Natural killer cell (primary cell): Measurements from ENCODE around the gene HPD. TPM values are rescaled to one million over a fixed set of nuclear protein-coding genes. Genes with fewer than 3 reads are reported as not detected.

ENCODE experiments used
- ATAC-seq, 3 donors: fragments of 150-1000 bp in 2 of 3; fragments of 200-7000 bp in 1 of 3; cut with Tn5 transposase; 1 replicate in 1 of 3; 2 replicates in 2 of 3; pipeline ENCODE4 v1.10.0; 2021; ENCODE audit warnings: mild to moderate bottlenecking in 2 of 3, moderate library complexity in 2 of 3
- DNase-seq, 2 donors: peaks; one replicate each; pipeline versions ENCODE4 v3.0.0 to v3.0.0-alpha.2; 2013 to 2021; ENCODE audit warnings: mixed read lengths in 1 of 2
- H3K27ac ChIP-seq: one replicate; pipeline ENCODE4 v1.5.1; 2013; ENCODE audit warnings: mild to moderate bottlenecking, low read length
- H3K27me3 ChIP-seq: one replicate; pipeline ENCODE4 v1.6.1; 2013; ENCODE audit warnings: low read length; ENCODE audit not compliant: control insufficient read depth, insufficient read depth
- H3K36me3 ChIP-seq: one replicate; pipeline ENCODE4 v1.6.1; 2013; ENCODE audit warnings: low read length; ENCODE audit not compliant: control insufficient read depth, insufficient read depth
- H3K4me1 ChIP-seq: one replicate; pipeline ENCODE4 v1.6.1; 2013; ENCODE audit warnings: low read length; ENCODE audit not compliant: control insufficient read depth, insufficient read depth
- H3K4me3 ChIP-seq: one replicate; pipeline ENCODE4 v1.5.1; 2013; ENCODE audit warnings: low read length
- H3K9me3 ChIP-seq: one replicate; pipeline ENCODE4 v1.6.1; 2013; ENCODE audit warnings: low read length; ENCODE audit not compliant: control insufficient read depth, insufficient read depth
- H3K27ac Mint-ChIP-seq, 2 donors: one replicate each; pipeline ENCODE4 v1.8.0; 2022; ENCODE audit warnings: mild to moderate bottlenecking in 2 of 2, mixed read lengths in 2 of 2, moderate library complexity in 1 of 2
- H3K27me3 Mint-ChIP-seq, 2 donors: one replicate each; pipeline ENCODE4 v1.8.0; 2022; ENCODE audit warnings: low read depth in 2 of 2, mixed read lengths in 2 of 2
- H3K36me3 Mint-ChIP-seq: one replicate; pipeline ENCODE4 v1.8.0; 2022; ENCODE audit warnings: mixed read lengths
- H3K4me1 Mint-ChIP-seq, 2 donors: one replicate each; pipeline ENCODE4 v1.8.0; 2022; ENCODE audit warnings: mixed read lengths in 2 of 2
- H3K4me3 Mint-ChIP-seq: one replicate; pipeline ENCODE4 v1.8.0; 2022; ENCODE audit warnings: mild to moderate bottlenecking, moderate library complexity, mixed read lengths
- H3K9me3 Mint-ChIP-seq, 2 donors: one replicate each; pipeline ENCODE4 v1.8.0; 2022; ENCODE audit warnings: mixed read lengths in 2 of 2
- CTCF ChIP-seq: fragments of 200-600 bp; IDR thresholded peaks from one replicate; pipeline ENCODE4 v1.8.0; 2022; ENCODE audit warnings: antibody characterized with exemption
- WGBS: methylation state at CpG from one replicate; pipeline ENCODE4 v1.1.7; 2013; ENCODE audit warnings: missing lambda C conversion rate; ENCODE audit not compliant: insufficient coverage; 5-methylcytosine and 5-hydroxymethylcytosine counted together
- intact Hi-C: fragments of 100-400 bp; cut with micrococcal nuclease; formaldehyde crosslinking; loops from one replicate; pipeline ENCODE4 v1.14.2; 2022
- total RNA-seq, 4 donors: library from RNA; stranded (reverse); fragments of 120-200 nt in 1 of 4; gene quantifications; one replicate each; pipeline versions ENCODE4 v1.2.3 to v1.2.4, GENCODE V29; 2013 to 2022

The HPD gene
- total RNA-seq, 3 donors from 2014 or later (not counting 1 experiment from before 2014, with no cell fraction given), result not detected

- Histone ChIP-seq H3K36me3 (peaks cover 53% of the 10 kb centered on the region), H3K27ac (no peak overlapping the region), H3K27me3 (no peaks in the 10 kb centered on the region), H3K4me3 (no peak overlapping the region), H3K4me1 (peaks cover 61% of the 10 kb centered on the region), H3K9me3 (no peaks in the 10 kb centered on the region)
- Mint-ChIP-seq H3K27me3 (no peaks in the 10 kb centered on the region), H3K4me3 (no peak overlapping the region), H3K4me1 (peaks cover 25 to 53% of the 10 kb centered on the region in 2 donors), H3K27ac (no peak overlapping the region), H3K36me3 (no peaks in the 10 kb centered on the region), H3K9me3 (no peaks in the 10 kb centered on the region)
- intact Hi-C loops, result no loop called here
- TF ChIP-seq CTCF, result no peak
- ATAC-seq (no peak), DNase-seq (no peak)
- WGBS, result 79% methylated on average over 14 of the region's 14 CpGs
Measured at GRCh38 chr12:121807642-121808347, 50.9 kb downstream of the HPD start.

- no peaks in the 10 kb centered on the region for H3K27me3 ChIP-seq
- DNase-seq (no peak), ATAC-seq (no peak)
- WGBS, result 66% methylated on average over 19 of the region's 21 CpGs
- H3K36me3 ChIP-seq, result peaks cover 53% of the 10 kb centered on the region
- Mint-ChIP-seq H3K4me1 (peaks cover 29 to 55% of the 10 kb centered on the region in 2 donors), H3K36me3 (no peaks in the 10 kb centered on the region), H3K27ac (peak overlapping the region; percentile 89 to 90), H3K27me3 (no peaks in the 10 kb centered on the region), H3K9me3 (no peaks in the 10 kb centered on the region), H3K4me3 (peak overlapping the region; percentile 90)
- peak overlapping the region; percentile 31 for H3K4me3 ChIP-seq
- H3K27ac ChIP-seq, result peak overlapping the region; percentile 63
- H3K9me3 ChIP-seq, result no peaks in the 10 kb centered on the region
- intact Hi-C loops, result no loop called here
- no peak for TF ChIP-seq CTCF
- H3K4me1 ChIP-seq, result peaks cover 52% of the 10 kb centered on the region
Measured at GRCh38 chr12:121806546-121807423, 51.9 kb downstream of the HPD start.

- no peak for TF ChIP-seq CTCF
- H3K27me3 ChIP-seq, result no peaks in the 10 kb centered on the region
- peak overlapping the region; percentile 89 to 90 for H3K27ac Mint-ChIP-seq
- H3K27me3 Mint-ChIP-seq, result no peaks in the 10 kb centered on the region
- DNase-seq (peak in 1 of 2 donors; percentile 62), ATAC-seq (peak in 1 of 3 donors; percentile 17)
- WGBS, result 9% methylated on average over 15 of the region's 16 CpGs
- H3K4me3 ChIP-seq, result peak overlapping the region; percentile 31
- H3K4me3 Mint-ChIP-seq, result peak overlapping the region; percentile 90
- H3K36me3 Mint-ChIP-seq, result no peaks in the 10 kb centered on the region
- H3K27ac ChIP-seq, result peak overlapping the region; percentile 63
- H3K4me1 ChIP-seq, result peaks cover 52% of the 10 kb centered on the region
- H3K36me3 ChIP-seq, result peaks cover 48% of the 10 kb centered on the region
- intact Hi-C loops, result no loop called here
- no peaks in the 10 kb centered on the region for H3K9me3 ChIP-seq
- H3K9me3 Mint-ChIP-seq, result no peaks in the 10 kb centered on the region
- peaks cover 33 to 55% of the 10 kb centered on the region in 2 donors for H3K4me1 Mint-ChIP-seq
Measured at GRCh38 chr12:121806009-121806545, 52.6 kb downstream of the HPD start.
